ENCODE results near the gene ANKRD16. TPM values are rescaled to one million over a fixed set of nuclear protein-coding genes. Genes with fewer than 3 reads are reported as not detected.

The ANKRD16 gene
- total and polyA plus RNA-seq, 2 of the 13 experiments (the other 11 are each of a cell fraction or from before 2014, with no cell fraction given): 8.0 to 11.4 TPM

DNA sequence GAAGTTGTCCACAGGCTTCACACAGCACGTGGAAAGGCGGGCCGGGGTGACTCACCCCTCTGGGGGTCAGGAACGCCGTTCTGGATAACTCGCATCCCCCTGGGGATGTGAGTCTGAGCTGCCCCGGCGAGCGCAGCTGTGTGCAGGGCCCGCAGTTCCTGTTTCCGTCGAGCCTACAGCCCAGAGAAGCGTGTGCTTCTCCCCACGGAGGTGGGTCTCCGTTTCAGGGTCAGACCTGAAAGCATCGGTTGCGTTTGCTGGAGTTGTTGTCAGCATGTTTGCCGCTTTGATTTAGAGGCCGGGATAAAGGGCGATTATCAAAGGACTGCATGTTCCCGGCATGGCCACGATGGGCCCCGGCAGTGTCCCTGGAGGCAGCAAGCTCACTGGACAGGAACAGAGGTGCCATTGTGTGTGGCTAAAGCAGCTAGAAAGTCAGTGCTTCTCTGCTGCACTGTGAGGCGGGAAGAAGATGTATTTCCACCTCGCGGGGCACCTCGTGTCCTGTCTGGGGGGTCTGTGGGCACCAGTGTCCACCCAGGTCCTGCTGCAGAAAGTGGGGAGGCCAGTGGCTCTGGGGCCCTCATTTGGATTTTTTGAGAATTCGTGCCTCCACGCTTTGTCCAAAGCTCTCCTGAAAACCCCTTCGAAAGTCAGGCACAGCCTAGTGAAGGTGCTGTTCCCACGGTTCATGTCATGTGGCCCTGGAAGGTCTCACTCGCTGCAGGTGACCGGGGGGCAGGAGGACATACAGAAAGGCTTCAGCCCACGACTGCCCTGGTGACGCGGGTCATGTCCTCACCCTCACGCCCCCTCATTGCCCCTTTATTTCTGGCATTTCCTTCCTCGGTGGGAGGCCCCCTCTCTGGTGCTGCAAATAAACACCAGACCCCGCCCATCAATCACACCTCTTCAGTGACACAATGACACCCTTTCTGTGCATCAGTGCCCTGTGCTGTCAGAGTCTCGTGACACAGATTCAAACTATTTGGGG lies 49.1 kb downstream of the ANKRD16 start (continued):
- TF ChIP-seq, protein P1, sequence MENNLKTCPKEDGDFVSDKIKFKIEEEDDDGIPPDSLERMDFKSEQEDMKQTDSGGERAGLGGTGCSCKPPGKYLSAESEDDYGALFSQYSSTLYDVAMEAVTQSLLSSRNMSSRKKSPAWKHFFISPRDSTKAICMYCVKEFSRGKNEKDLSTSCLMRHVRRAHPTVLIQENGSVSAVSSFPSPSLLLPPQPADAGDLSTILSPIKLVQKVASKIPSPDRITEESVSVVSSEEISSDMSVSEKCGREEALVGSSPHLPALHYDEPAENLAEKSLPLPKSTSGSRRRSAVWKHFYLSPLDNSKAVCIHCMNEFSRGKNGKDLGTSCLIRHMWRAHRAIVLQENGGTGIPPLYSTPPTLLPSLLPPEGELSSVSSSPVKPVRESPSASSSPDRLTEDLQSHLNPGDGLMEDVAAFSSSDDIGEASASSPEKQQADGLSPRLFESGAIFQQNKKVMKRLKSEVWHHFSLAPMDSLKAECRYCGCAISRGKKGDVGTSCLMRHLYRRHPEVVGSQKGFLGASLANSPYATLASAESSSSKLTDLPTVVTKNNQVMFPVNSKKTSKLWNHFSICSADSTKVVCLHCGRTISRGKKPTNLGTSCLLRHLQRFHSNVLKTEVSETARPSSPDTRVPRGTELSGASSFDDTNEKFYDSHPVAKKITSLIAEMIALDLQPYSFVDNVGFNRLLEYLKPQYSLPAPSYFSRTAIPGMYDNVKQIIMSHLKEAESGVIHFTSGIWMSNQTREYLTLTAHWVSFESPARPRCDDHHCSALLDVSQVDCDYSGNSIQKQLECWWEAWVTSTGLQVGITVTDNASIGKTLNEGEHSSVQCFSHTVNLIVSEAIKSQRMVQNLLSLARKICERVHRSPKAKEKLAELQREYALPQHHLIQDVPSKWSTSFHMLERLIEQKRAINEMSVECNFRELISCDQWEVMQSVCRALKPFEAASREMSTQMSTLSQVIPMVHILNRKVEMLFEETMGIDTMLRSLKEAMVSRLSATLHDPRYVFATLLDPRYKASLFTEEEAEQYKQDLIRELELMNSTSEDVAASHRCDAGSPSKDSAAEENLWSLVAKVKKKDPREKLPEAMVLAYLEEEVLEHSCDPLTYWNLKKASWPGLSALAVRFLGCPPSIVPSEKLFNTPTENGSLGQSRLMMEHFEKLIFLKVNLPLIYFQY (CRISPR knock-in tag; IDR thresholded peaks at IDR 0.05; ENCODE audit: borderline replicate concordance): no peak
- TF ChIP-seq ZNF563 (CRISPR knock-in tag; IDR thresholded peaks at IDR 0.05) (peak; percentile 48; the same call in 1 of the 2 replicates), BRCA1 (CRISPR knock-in tag; IDR thresholded peaks at IDR 0.05) (no peak), MEIS2 (CRISPR knock-in tag; IDR thresholded peaks at IDR 0.05) (0 out of 2 replicates have a peak, but pooled peaks have one; percentile 6), ZNF549 (CRISPR knock-in tag; IDR thresholded peaks at IDR 0.05) (no peak), MLLT10 (CRISPR knock-in tag; IDR thresholded peaks at IDR 0.05) (no peak), E2F5 (CRISPR knock-in tag; conservative IDR thresholded peaks at IDR 0.05) (no peak), TBX3 (IDR thresholded peaks at IDR 0.05; ENCODE audit: borderline replicate concordance) (0 out of 2 replicates have a peak, but pooled peaks have one; percentile 21), PHF20 (CRISPR knock-in tag; IDR thresholded peaks at IDR 0.05) (peak; percentile 44; the same call in 1 of the 2 replicates), ZNF564 (CRISPR knock-in tag; IDR thresholded peaks at IDR 0.05) (no peak), KDM3A (CRISPR knock-in tag; IDR thresholded peaks at IDR 0.05; ENCODE audit: low read depth) (no peak; the same call in 1 of the 2 replicates), HNRNPL (IDR thresholded peaks at IDR 0.05; ENCODE audit: low read depth, low read length) (no peak), ZNF614 (CRISPR knock-in tag; IDR thresholded peaks at IDR 0.05; ENCODE audit: borderline replicate concordance) (0 out of 2 replicates have a peak, but pooled peaks have one; percentile 46), MTA1 (CRISPR knock-in tag; IDR thresholded peaks at IDR 0.05; ENCODE audit: borderline replicate concordance) (peak; percentile 34; the same call in 1 of the 2 replicates), UBTF (CRISPR knock-in tag; IDR thresholded peaks at IDR 0.05) (peak; percentile 78), EP300 (IDR thresholded peaks at IDR 0.05; ENCODE audit: low read depth in 2 of 2, low read length in 2 of 2) (peak in 1 of 2 experiments; percentile 30; a peak in 2 of 4 replicates), EP300 (CRISPR knock-in tag; IDR thresholded peaks at IDR 0.05; ENCODE audit: borderline replicate concordance) (no peak)
- TF ChIP-seq, protein P2, sequence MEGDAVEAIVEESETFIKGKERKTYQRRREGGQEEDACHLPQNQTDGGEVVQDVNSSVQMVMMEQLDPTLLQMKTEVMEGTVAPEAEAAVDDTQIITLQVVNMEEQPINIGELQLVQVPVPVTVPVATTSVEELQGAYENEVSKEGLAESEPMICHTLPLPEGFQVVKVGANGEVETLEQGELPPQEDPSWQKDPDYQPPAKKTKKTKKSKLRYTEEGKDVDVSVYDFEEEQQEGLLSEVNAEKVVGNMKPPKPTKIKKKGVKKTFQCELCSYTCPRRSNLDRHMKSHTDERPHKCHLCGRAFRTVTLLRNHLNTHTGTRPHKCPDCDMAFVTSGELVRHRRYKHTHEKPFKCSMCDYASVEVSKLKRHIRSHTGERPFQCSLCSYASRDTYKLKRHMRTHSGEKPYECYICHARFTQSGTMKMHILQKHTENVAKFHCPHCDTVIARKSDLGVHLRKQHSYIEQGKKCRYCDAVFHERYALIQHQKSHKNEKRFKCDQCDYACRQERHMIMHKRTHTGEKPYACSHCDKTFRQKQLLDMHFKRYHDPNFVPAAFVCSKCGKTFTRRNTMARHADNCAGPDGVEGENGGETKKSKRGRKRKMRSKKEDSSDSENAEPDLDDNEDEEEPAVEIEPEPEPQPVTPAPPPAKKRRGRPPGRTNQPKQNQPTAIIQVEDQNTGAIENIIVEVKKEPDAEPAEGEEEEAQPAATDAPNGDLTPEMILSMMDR (CRISPR knock-in tag; IDR thresholded peaks at IDR 0.05): peak; percentile 5; the same call in 1 of the 2 replicates
